Left lung (tissue), 10 donors: ENCODE data around the gene SSH3. TPM values are rescaled to one million over a fixed set of nuclear protein-coding genes. Genes with fewer than 3 reads are reported as not detected.

Experiments used
- ATAC-seq: fragments of 200-7000 bp; cut with Tn5 transposase; one replicate; pipeline ENCODE4 v1.9.1; 2020; ENCODE audit warnings: moderate library complexity
- DNase-seq, 4 donors: peaks; one replicate each; pipeline ENCODE4 v3.0.0-alpha.2; 2013 to 2020
- H3K27ac ChIP-seq, 2 donors: fragments of 200-600 bp; sonication (generic) in 1 of 2; one replicate each; pipeline versions ENCODE4 v1.5.0 to v1.8.0; 2020 to 2021
- H3K27me3 ChIP-seq, 2 donors: fragments of 200-600 bp; sonication (generic) in 1 of 2; one replicate each; pipeline versions ENCODE4 v1.5.0 to v1.8.0; 2020 to 2021
- H3K36me3 ChIP-seq, 2 donors: fragments of 200-600 bp; sonication (generic) in 1 of 2; one replicate each; pipeline versions ENCODE4 v1.5.0 to v1.8.0; 2020 to 2021
- H3K4me1 ChIP-seq, 2 donors: fragments of 200-600 bp; one replicate each; pipeline ENCODE4 v1.8.0; 2021
- H3K4me3 ChIP-seq, 2 donors: fragments of 200-600 bp; sonication (generic) in 1 of 2; one replicate each; pipeline versions ENCODE4 v1.5.0 to v1.8.0; 2020 to 2021; ENCODE audit warnings: mild to moderate bottlenecking in 1 of 2
- H3K9me3 ChIP-seq, 2 donors: fragments of 200-600 bp; sonication (generic) in 1 of 2; one replicate each; pipeline versions ENCODE4 v1.5.0 to v1.8.0; 2020 to 2021
- CTCF ChIP-seq, 2 donors: fragments of 200-600 bp; sonication (generic) in 1 of 2; IDR thresholded peaks; one replicate each; pipeline versions ENCODE4 v1.5.0 to v1.8.0; 2021; ENCODE audit warnings: antibody characterized with exemption in 2 of 2
- intact Hi-C, 2 donors: fragments of 100-400 bp; cut with DNase I; formaldehyde crosslinking; loops; one replicate each; pipeline versions ENCODE4 v1.11.2 to v1.14.2; 2022
- polyA plus RNA-seq, 6 donors: library from polyadenylated mRNA; unstranded; fragments of 120-200 nt; gene quantifications; one replicate each; pipeline ENCODE4 v1.2.1, GENCODE V29; 2013; ENCODE audit not compliant: insufficient read length in 6 of 6
- total RNA-seq, 2 donors: library from RNA; stranded (reverse); fragmentation: NEBNext Ultra II Directional; extraction: Animal tissue kit (Norgen Biotek cat#: 25700); gene quantifications; one replicate each; pipeline ENCODE4 v1.2.1, GENCODE V29; 2021
- donor health status: DM: no; HTN: yes; CAD: no.
- donor health status: DM: no; HTN: no; CAD: no.

The SSH3 gene
- total and polyA plus RNA-seq, 8 donors: 23.0 to 44.9 (median 29.5) TPM

GRCh38 chr11:67268081-67268961, 35.0 kb upstream of the SSH3 start:
- H3K4me3 ChIP-seq: peak overlapping the region; percentile 76 to 89
- ATAC-seq (no peak), DNase-seq (peak in 1 of 4 donors; percentile 42)
- intact Hi-C loops: no loop called here
- H3K9me3 ChIP-seq: no peaks in the 10 kb centered on the region
- no peak for TF ChIP-seq CTCF (IDR thresholded peaks at IDR 0.05)
- H3K36me3 ChIP-seq: peaks cover 0 to 30% of the 10 kb centered on the region in 2 donors
- peak overlapping the region; percentile 86 to 100 for H3K27ac ChIP-seq
- no peaks in the 10 kb centered on the region for H3K27me3 ChIP-seq
- peaks cover 54 to 79% of the 10 kb centered on the region in 2 donors for H3K4me1 ChIP-seq

GRCh38 chr11:67268962-67269268, 34.4 kb upstream of the SSH3 start:
- intact Hi-C loops: no loop called here
- peaks cover 54 to 79% of the 10 kb centered on the region in 2 donors for H3K4me1 ChIP-seq

GRCh38 chr11:67269401-67270255, 33.7 kb upstream of the SSH3 start:
- intact Hi-C loops: no loop called here
- no peaks in the 10 kb centered on the region for H3K27me3 ChIP-seq
- peaks cover 57 to 85% of the 10 kb centered on the region in 2 donors for H3K4me1 ChIP-seq
- DNase-seq (peak in 2 of 4 donors; percentile 36 to 82), ATAC-seq (no peak)
- H3K9me3 ChIP-seq: no peaks in the 10 kb centered on the region
- peak overlapping the region; percentile 66 to 100 for H3K27ac ChIP-seq
- H3K4me3 ChIP-seq: peak overlapping the region in 1 of 2 donors; percentile 76
- H3K36me3 ChIP-seq: peaks cover 0 to 31% of the 10 kb centered on the region in 2 donors
- no peak for TF ChIP-seq CTCF (IDR thresholded peaks at IDR 0.05)

More at GRCh38 chr11:67268962-67269268, 34.4 kb upstream of the SSH3 start:
- peak overlapping the region in 1 of 2 donors; percentile 76 for H3K4me3 ChIP-seq
- DNase-seq (peak in 1 of 4 donors; percentile 63), ATAC-seq (no peak)
- H3K36me3 ChIP-seq: peaks cover 0 to 30% of the 10 kb centered on the region in 2 donors
- H3K27me3 ChIP-seq: no peaks in the 10 kb centered on the region
- no peaks in the 10 kb centered on the region for H3K9me3 ChIP-seq
- no peak for TF ChIP-seq CTCF (IDR thresholded peaks at IDR 0.05)
- H3K27ac ChIP-seq: peak overlapping the region; percentile 66 to 100

DNA sequence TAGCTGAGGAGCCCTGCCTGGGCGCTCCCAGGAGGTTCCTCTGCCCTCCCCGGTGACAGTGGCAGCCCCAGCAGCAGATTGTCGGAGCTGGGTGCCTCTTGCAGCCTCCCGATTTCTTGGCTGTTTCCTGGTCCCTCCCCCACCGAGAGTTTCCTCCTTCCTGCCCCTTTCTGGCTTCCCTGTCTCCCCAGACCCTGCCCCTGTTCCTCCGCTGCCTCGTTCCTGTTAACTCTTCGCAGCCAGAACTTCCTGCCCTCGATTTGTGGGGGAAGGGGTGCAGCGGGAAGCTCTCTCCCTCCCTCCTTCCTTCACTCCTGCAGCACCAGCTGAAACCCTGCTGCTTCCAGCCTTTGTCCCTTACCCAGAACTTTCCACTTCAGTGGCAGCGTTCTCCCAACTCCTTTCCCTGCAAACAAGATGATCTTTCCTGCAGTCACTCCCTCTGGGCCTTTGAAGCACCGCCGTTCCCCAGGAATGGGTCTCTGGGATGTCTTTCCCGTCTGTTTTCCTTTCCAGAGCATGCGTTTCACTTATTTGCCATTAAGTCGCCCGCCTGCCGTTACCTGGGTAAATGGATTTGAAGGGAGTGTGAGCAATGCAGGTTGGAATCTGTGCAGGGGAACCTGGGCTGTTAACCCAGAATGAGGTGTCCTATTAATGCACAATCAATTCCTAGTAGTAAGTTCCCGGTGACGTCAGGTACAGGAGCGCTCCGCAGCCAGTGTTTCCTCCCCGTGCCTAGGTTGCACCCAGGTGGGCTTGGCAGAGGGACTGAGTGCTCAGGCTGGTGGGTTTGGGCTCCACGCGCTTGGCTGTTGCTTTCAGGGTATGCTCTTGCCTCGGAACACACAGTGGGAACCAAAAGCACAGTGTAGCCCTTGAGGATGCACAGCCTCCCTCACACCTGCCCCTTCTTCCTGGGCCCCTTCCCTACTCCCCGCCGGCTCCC, 32.8 kb upstream of the SSH3 start:
- Histone ChIP-seq H3K4me3 (peak overlapping the region in 1 of 2 donors; percentile 76), H3K27me3 (no peaks in the 10 kb centered on the region), H3K36me3 (peaks cover 0 to 35% of the 10 kb centered on the region in 2 donors), H3K9me3 (no peaks in the 10 kb centered on the region), H3K4me1 (peaks cover 66 to 89% of the 10 kb centered on the region in 2 donors), H3K27ac (peak overlapping the region; percentile 66 to 100)
- ATAC-seq (peak; percentile 21), DNase-seq (peak in 3 of 4 donors; percentile 58 to 87 (median 77))
- TF ChIP-seq CTCF (IDR thresholded peaks at IDR 0.05): no peak
- intact Hi-C loops: no loop called here
